ENCODE data around the gene NDUFA12.
"Not testable (repeated sequence)": the region's sequence is repeated elsewhere in the genome, so short reads cannot be mapped to it uniquely, and the experiment has no call there.

The NDUFA12 gene

DNA sequence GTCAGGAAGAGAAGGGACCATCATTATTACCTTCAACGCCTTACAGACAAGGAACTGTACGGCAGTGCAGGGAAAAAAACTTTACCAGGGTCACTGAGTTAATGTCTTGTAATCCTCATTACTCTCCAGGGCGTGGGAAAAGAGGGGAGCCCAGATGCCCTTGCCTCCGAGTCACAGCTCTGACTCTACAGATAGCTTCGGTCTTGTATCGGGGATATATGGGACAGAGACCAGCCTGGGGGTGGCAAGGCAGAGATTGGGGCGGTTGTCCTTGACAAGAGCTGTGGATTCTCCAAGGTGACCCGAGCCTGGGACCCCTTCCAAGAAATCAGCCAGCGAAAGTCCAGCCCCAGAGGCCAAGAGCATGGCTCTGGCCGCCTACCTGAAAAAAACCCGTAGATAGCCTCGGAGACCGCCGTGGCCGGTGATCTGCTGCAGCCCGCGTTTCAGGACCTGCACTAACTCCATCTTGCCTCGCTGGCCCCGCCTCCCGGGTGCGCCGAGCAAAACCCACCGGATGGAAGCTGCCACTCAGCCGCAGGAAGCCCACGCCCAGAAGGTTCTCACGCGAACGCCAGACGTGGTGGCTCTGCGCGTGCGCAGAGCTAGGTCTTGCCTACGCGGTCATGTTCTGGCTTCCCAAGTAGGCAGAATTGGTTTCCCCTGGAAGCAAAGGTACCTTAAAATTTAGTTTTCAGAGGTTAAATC, at the start of gene NDUFA12:
NDUFA12 (minus strand) TSS at position 485 of the 708 bp plus-strand sequence; CDS start at position 468, 17 bp downstream.
- DNase-seq (ENCODE audit: low spot score) = peak; percentile 94

DNA sequence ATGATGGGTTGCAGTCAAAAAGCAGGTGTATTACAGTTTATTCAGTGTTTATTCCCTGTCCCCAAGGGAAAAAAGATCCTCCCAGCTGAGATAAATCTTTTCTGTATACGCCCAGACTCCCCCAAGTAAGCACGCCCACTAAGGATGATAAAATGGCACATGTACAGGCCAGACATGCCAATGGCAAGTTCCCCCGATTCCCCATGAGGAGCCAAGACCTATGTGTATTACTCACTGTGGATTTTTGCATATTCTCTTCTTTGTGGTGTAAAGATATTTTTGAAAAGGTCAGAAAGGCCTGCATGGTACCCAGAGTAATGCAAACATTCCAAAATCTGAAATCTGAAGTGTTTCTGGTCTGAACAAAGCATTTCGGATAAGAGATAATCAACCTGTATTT, 47.7 kb upstream of the NDUFA12 start:
- DNase-seq (ENCODE audit: low spot score) = no peak

DNA sequence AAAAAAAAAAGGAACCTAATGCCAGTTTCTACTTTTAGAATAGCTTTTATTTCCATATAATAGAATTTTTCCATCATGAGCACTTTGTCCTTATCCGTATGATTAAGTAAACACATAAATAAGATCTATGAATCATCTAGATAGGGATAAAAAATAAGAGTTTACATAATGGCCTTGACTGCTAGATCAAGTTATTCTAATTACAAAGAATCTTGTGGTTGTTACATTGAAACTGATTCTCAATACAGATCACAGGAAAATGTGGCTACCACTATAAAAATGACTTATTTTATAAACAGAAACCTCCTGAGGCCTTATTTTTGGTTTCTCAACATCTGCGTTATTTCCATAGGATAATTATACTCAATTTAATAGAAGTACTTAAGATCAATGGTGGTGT, 34.4 kb upstream of the NDUFA12 start:
- no peak for DNase-seq (ENCODE audit: low spot score)

DNA sequence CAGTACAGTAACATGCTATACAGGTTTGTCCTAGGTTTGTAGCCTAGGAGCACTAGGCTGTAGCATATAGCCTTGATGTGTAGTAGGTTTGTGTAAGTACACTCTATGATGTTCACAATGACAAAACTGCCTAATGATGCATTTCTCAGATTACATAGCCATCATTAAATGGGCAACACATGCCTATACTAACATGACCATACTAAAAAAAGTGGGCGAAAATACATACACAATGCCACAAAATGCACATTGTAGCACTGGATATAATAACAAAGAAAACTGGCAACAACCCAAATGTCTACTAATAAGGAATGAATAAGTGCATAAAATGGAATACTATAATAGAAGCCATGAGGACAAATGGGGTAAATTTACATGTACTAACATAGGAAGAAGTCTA, 31.3 kb upstream of the NDUFA12 start:
- no peak for DNase-seq (ENCODE audit: low spot score)

DNA sequence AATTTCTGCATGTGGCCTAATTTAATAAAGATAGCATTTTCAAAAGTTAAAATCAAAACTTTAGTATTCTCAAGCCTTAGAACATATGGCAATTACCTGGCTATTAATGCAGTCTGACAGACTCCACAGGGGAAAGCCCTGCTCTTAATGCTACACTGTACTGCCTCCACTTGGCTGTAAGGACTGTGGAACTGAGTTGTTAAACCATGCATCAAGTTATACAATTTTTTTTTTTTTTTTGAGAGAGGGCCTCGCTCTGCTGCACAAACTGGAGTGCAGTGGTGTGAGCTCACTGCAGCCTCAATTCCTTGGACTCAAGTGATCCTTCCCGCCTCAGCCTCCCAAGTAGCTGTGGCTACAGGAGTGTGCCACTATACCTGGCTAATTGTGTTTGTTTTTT, 19.0 kb upstream of the NDUFA12 start:
- no peak for DNase-seq (ENCODE audit: low spot score)

DNA sequence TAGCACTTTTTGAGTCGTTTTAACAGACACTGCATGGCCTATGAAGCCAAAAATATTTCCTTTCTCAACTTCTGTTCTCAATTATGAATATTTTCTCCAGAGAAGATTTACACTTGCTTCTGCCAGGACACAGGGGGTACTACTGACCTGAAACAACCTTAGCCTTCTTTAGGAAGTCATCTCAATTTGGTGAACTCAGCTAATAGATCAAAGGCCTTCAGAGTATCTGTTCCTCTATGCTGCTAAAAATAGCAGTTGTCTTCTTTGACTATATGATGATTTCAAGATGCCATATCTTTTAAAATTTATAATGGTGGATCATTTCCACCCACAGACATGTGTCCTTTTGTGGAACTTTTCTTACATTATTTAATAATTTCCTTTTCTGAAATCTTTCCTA, 14.0 kb upstream of the NDUFA12 start:
- no peak for DNase-seq (ENCODE audit: low spot score)

DNA sequence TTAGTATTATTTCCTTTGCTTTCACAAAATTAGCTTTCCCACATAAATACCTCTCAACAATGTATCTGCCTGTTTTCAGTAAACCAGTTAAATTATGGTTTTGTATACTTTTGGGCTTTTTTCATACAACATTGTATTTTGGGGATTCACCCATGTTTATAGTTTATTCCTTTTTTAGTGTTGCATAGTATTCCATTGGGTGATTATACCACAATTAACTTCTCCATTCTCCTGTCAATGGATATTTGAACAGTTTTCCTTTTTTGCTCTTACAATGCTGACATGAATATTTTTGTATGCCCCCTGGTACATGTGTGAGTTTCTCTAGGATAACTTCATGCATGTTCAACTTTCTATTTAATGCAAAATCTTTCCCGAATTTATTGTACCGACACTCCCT, 12.6 kb upstream of the NDUFA12 start:
- DNase-seq (ENCODE audit: low spot score) = no peak

DNA sequence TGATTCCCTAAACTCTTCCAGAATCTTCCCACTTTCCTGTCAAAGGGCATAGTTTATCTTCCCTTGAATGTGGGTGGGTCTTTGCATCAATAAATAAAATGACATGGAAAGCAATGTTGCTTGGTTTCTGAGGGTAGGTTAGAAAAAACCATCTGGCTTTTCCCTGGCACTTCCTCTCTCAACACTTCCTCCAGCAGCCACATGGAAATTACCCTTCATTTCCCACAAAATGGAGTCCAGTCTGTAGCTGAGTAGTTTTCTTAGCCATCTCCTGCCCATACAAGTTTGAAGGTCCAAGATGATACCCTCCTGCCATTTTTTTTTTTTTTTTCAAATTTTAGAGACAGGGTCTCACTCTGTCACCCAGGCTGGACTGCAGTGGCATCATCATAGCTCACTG, 11.1 kb upstream of the NDUFA12 start:
- no peak for DNase-seq (ENCODE audit: low spot score)

DNA sequence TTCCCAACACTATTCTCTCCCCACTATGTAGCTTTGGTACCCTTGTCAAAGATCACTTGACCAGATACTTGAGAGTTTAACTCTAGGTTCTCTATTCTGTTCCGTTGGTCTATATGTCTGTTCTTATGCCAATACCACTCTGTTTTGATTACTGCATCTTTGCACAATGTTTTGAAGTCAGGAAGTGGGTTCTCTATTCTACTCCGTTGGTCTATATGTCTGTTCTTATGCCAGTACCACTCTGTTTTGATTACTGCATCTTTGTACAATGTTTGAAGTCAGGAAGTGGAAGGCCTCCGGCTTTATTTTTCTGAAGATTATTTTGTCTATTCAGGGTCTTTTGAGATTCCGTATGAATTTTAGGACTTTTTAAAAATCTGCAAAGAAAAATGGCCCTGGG, 2.7 kb upstream of the NDUFA12 start:
- peak; percentile 14 for DNase-seq (ENCODE audit: low spot score)

DNA sequence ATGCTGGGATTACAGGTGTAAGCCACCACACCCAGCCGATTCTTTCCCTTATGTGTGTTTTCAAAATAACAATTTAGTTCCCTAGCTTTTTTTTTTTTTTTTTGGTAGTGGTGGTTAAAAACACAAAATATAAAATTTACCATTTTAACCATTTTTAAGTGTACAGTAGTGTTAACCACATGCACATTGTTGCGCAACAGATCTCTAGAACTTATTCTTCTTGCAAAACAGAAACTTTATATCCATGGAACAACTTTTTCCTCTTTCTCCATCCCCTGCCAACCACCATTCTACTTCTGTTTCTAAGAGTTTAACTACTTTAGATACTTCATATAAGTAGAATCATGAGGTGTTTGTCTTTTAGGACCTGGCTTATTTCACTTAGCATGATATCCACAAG, 1.1 kb upstream of the NDUFA12 start:
- DNase-seq (ENCODE audit: low spot score) = no peak

DNA sequence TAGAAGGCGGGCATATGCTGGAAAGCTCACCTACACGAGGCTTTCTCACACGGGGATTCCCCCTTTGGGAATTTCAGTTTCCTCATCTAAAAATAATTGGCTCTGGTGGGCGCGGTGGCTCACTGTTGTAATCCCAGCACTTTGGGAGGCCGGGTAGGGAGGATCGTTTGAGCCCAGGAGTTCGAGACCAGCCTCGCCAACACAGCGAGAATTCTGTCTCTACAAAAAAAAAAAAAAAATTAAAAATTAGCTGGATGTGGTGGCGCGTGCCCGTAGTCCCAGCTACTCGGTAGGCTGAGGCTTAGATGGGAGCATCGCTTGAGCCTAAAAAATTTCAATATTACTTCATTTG, 400 bp upstream of the NDUFA12 start:
- DNase-seq (ENCODE audit: low spot score) = no peak

DNA sequence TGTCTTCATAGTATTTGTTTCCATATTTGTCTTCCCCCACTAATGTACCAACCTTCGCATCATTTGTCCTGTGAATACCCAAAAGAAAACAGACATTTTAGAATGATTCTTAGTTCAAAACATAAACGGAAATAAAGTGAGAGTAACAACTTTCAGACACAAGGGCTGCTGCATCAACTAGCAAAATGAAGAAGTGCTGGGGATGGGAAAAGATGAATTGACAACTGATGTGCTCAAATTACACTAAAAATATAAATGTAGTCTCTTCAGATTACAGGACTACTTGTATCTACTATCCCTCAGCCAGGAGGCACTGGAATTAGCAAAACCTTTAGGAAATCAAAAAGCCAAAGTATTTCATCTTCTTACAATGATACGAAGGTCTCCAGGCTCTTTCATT, 743 bp downstream of the NDUFA12 start:
- DNase-seq (ENCODE audit: low spot score) = no peak

DNA sequence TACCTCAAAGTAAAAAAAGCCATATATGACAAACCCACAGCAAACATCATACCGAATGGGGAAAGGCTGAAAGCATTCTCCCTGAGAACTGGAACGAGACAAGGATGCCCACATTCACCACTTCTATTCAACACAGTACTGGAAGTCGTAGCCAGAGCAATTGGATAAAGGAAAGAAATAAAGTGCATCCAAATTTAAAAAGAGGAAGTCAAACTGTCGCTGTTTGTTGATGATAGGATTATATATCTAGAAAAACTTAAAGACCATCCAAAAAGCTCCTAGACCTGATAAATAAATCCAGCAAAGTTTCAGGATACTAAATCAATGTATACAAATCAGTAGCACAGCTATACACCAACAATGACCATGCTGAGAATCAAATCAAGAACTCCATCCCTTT, 5.2 kb downstream of the NDUFA12 start:
- no peak for DNase-seq (ENCODE audit: low spot score)

DNA sequence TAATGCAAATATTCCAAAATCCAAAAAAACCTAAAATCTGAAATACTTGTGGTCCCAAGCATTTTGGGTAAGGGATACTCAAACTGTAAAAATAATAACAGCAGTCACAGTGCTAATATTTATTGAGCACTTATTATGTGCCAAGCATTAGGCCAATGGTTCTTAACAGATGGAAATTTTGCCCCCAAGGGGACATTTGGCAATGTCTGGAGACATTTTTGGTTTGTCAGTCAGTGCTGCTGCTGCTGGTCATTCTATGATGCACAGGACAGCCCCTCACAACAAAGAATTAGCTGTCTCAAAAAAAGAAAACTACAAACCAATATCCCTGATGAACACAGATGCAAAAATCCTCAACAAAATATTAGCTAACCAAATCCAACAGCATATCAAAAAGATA, 5.8 kb downstream of the NDUFA12 start:
- DNase-seq (ENCODE audit: low spot score) = no peak

DNA sequence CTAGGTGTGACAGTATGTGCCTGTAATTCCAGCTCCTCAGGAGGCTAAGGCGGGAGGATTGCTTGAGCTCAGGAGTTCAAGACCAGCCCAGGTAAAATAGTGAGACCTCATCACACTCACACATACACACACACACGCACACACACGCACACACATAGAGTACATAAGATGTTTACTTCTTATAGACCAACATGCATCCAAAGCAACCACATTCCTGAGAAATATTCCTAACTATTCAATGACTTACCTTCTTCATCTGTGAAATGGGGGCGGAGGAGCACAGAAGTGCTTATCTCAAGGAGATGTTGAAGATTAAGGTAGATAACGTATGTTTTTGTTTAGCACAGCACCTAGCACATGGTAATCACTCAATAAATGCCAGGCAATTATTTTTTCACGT, 6.4 kb downstream of the NDUFA12 start:
- no peak for DNase-seq (ENCODE audit: low spot score)

DNA sequence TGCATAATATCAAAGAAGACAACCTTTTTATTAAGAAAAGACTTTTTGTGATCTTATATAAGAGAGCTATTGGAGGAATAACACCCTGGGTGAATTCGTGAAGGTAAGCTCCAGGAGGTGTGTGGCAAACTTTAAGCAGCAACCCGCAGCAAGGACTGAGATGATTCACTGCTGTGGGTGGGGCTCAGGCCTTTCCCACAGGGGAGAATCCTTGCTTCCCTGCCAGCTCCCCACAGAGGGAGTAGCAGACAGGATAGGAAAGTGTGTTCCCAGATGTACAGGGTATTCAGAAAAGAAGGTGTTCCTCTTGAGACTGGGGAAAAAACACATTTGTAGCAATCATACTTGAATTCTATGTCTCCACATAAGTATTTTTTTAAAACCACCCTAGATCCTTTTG, 9.2 kb downstream of the NDUFA12 start:
- DNase-seq (ENCODE audit: low spot score) = no peak

DNA sequence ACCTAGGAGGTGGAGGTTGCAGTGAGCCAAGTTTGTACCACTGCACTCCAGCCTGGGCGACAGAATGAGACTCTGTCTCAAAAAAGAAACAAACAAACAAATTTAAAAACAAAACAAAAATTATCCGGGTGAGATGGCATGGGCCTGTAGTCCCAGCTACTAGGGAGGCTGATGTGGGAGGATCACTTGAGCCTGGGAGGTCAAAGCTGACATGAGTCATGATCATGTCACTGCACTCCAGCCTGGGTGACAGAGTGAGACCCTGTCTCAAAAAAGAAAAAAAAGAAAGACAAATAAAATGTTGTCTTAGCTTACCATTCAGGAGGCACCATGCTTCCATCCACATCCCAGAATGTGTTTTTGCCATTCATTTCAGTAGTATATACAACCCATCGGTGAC, 9.6 kb downstream of the NDUFA12 start:
- not testable (repeated sequence) for DNase-seq (ENCODE audit: low spot score)

DNA sequence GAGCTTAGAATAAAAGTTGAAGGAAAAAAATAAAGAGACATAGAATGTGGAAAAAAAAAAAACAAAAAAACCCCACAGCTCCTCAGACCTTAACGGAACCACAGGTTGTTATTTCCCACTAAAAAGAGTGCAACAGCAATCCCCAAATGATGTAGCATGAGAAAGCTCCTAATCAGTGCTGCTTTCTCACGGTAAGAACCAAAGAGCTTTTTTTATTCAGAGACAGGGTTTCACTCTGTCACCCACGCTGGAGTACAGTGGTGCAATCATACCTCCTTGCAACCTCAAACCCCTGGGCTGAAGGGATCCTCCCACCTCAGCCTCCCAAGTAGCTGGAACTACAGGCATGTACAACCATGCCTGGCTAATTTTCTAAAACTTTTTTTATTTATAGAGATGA, 13.3 kb downstream of the NDUFA12 start:
- no peak for DNase-seq (ENCODE audit: low spot score)

DNA sequence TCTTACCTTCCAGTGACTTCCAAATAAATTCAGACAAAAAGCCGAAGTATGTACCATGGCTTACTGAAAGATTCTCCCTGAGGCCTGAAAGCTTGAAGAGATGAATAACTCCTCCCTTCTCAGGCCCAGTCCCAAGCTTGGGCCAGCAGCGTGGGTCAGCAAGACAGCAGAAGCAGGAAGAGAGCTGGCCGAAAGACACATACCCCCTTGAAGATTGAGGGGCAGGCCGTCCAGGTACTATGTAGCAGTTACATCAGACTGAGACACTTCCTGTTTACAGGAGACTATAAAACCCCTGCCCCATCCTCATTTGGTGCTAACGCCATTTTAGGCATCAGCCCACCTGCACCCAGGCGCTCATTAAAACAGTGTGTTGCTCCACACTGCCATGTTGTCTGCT, 15.0 kb downstream of the NDUFA12 start:
- DNase-seq (ENCODE audit: low spot score) = peak; percentile 3

DNA sequence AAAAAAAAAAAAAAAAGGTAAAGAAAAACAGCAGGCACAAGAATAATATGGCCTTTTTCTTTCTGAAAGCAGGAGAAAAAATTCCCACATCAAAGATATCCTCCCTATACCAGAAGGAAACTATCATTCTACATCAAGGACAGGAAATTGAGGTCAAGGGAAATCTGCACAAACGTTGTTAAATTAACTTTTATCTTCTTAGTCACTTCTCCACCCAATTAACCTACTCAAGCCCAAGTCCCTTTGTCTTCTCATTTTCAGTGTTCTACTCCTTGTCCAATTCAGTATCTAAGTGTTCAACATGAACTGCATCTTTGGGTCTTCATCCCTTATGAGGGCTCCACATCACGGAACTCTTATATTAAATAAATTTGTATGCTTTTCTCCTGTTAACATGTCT, 15.7 kb downstream of the NDUFA12 start:
- DNase-seq (ENCODE audit: low spot score) = peak; percentile 42

DNA sequence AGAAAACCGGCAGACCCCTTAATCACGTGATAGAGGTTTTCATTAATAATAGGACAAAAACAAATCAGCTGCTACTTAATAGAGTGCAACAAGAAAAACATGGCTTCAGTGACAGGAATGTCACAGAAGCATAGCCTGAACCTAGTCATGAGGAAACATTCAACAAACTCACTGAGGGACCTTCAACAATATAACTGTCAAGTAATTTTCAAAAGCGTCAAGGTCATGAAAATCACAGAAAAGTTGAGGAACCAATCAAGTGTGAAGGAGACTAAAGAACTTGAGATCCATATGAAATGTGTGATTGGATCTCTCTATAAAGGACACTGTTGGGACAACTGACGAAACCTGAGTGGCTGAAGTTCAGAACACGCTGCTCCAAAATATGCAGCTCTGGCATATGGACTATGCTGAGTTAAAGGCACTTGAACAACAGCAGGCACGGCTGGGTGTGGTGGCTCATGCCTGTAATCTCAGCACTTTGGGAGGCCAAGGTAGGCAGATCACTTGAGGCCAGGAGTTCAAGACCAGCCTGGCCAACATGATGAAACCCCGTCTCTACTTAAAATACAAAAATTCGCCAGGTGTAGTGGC, 16.3 kb downstream of the NDUFA12 start:
- no peak for DNase-seq (ENCODE audit: low spot score)

DNA sequence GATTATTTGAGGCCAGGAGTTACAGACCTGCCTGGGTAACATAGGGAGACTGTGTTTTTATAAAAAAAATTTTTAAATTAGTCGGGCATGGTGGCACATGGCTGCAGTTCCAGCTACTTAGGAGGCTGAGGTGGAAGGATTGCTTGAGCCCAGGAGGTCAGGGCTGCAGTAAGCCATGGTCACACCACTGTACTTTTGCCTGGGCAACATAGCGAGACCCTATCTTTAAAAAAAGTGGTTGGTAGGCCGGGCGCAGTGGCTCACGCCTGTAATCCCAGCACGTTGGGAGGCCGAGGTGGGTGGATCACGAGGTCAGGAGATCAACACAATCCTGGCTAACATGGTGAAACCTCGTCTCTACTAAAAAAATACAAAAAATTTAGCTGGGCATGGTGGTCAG, 18.4 kb downstream of the NDUFA12 start:
- not testable (repeated sequence) for DNase-seq (ENCODE audit: low spot score)

DNA sequence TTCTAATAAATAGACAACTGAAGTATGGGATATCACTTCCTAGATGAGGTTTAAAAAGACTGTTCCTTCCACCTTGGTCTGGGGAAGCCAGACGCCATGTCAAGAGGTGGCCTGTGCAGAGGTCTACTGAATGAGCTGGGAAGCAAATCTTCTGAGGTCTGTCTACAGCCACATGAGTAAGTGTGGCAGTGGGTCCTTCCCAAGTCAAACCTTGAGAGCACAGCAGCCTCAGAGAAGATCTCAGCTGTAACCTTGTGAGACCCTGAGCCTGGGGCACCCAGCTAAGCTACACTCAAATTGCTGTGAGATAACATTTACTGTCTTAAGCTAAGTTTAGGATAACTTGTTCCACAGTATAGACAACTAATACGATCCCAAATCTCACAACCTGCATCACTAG, 20.2 kb downstream of the NDUFA12 start:
- no peak for DNase-seq (ENCODE audit: low spot score)

DNA sequence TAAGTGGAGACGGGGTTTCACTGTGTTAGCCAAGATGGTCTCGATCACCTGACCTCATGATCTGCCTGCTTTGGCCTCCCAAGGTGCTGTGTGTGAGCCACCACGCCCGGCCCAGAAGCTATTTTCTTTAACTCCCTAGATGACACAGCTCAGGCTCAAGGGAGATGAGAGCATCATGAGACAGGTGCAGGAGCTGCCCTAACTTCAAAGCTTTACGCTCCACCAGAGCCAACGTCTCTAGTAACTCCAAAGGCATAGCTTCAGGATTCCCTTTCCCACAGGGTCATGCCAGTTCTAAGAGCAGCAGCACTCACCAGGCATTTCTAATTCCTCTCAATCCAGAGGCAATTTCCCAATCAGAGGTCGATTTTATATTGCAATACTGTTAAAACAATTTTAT, 21.0 kb downstream of the NDUFA12 start:
- DNase-seq (ENCODE audit: low spot score) = no peak
